ENCODE results near the gene FERMT2. TPM values are rescaled to one million over a fixed set of nuclear protein-coding genes. Genes with fewer than 3 reads are reported as not detected.

The FERMT2 gene
- total and polyA plus RNA-seq, 9 of the 15 experiments (the other 6 are each of a cell fraction or from before 2014, with no cell fraction given), result 0.10 to 1.3 (median 0.40) TPM

DNA sequence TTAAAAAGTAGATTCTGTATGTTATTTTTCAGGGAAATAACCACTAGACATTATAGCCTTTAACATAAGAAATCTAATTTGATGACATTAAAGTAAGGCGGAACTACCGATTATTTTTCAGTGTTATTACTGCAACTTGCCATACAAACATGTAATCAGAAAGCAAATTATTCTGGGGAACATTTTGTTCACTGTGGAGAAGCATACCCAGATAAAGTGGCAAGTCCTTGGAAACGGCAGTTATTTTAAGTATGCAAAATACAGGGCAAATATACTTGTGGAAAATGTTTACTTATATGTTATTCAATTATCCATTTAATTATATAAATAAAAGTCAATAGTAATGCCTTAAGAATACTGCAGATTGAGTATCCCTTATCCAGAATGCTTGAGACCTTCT, 71.9 kb downstream of the FERMT2 start:
- no peak overlapping the region for H3K4me2 ChIP-seq (ENCODE audit: insufficient read depth, low read length)
- no peak overlapping the region for H3K27ac ChIP-seq (ENCODE audit: extremely low read depth, low read depth, low read length)
- H3K9ac ChIP-seq (ENCODE audit: insufficient read depth in 1 of 2, low read depth in 2 of 2, low read length in 2 of 2), result no peak overlapping the region
- no peaks in the 10 kb centered on the region for H3K9me3 ChIP-seq (replicated peaks; ENCODE audit: control insufficient read depth, insufficient read depth, low read depth, low read length)
- H4K20me1 ChIP-seq (replicated peaks; ENCODE audit: control insufficient read depth, insufficient read depth, low read length), result no peaks in the 10 kb centered on the region
- TF ChIP-seq POLR3A (IDR thresholded peaks at IDR 0.05; ENCODE audit: borderline replicate concordance, extremely low read depth, insufficient read depth, insufficient read length), result no peak
- no peak for TF ChIP-seq TGIF2 (CRISPR knock-in tag; IDR thresholded peaks at IDR 0.05)
- TF ChIP-seq TARDBP (IDR thresholded peaks at IDR 0.05), result no peak
- TF ChIP-seq MAFK (IDR thresholded peaks at IDR 0.05; ENCODE audit: low read length), result no peak
- no peak for TF ChIP-seq BRCA1 (IDR thresholded peaks at IDR 0.05)
- TF ChIP-seq BRCA1 (CRISPR knock-in tag; IDR thresholded peaks at IDR 0.05), result no peak
- no peak for TF ChIP-seq STAT5A (IDR thresholded peaks at IDR 0.05; ENCODE audit: borderline replicate concordance, low read length)
- TF ChIP-seq MCM5 (IDR thresholded peaks at IDR 0.05; ENCODE audit: low read depth), result no peak
- no peak for TF ChIP-seq POLR2AphosphoS2 (IDR thresholded peaks at IDR 0.05; ENCODE audit: low read length)
- TF ChIP-seq SRSF9 (IDR thresholded peaks at IDR 0.05; ENCODE audit: borderline replicate concordance, low read depth, low read length), result no peak
- BruUV-seq (replicated peaks), result no TSS peak
- no peaks in the 10 kb centered on the region for H3K4me1 ChIP-seq (replicated peaks in 1 of 2; ENCODE audit: control insufficient read depth in 2 of 2, insufficient read depth in 2 of 2, low read length in 2 of 2)
- no peaks in the 10 kb centered on the region for H3K79me2 ChIP-seq (ENCODE audit: control insufficient read depth, insufficient read depth, low read length)
- in situ Hi-C loops (cut with MboI), result no loop called here
- H2AFZ ChIP-seq (ENCODE audit: low read depth, low read length), result no peak overlapping the region
- POLR2A ChIA-PET, result no interaction called here
- no peak overlapping the region for H3K4me3 ChIP-seq
- ATAC-seq, result no peak
- CTCF ChIA-PET (ENCODE audit: low intra/inter-chr PET ratio), result no interaction called here
- intact Hi-C loops (cut with micrococcal nuclease), result no loop called here
- no peaks in the 10 kb centered on the region for H3K36me3 ChIP-seq (ENCODE audit: control insufficient read depth, insufficient read depth, low read length)
- 33% methylated on average over 3 of the region's 3 CpGs for WGBS (ENCODE audit: insufficient coverage, low coverage, missing lambda C conversion rate)
- no peak for DNase-seq (ENCODE audit: extremely low read depth in 1 of 4, low spot score in 3 of 4)
- H3K27me3 ChIP-seq (ENCODE audit: control insufficient read depth in 2 of 2, insufficient read depth in 2 of 2, low read length in 2 of 2), result no peaks in the 10 kb centered on the region
- FAIRE-seq, result no peak
- H3K9me1 ChIP-seq (ENCODE audit: control insufficient read depth, insufficient read depth, low read length), result no peaks in the 10 kb centered on the region

All from K562 (cell line).